Hepatocyte (in vitro differentiated cells): ENCODE data around the gene EBF4. TPM values are rescaled to one million over a fixed set of nuclear protein-coding genes. Genes with fewer than 3 reads are reported as not detected.

ENCODE experiments used
- DNase-seq: peaks from one replicate; pipeline ENCODE4 v3.0.0-alpha.2; 2016; ENCODE audit warnings: low spot score
- H2AFZ ChIP-seq: fragments of 200-600 bp; sonication (generic); 2 replicates; pipeline ENCODE4 v1.6.0; 2016; ENCODE audit warnings: antibody characterized with exemption, mild to moderate bottlenecking
- H3K27ac ChIP-seq: fragments of 200-600 bp; sonication (generic); 2 replicates; pipeline ENCODE4 v1.5.1; 2016; ENCODE audit warnings: mild to moderate bottlenecking
- H3K27me3 ChIP-seq: fragments of 200-600 bp; sonication (generic); 2 replicates; pipeline ENCODE4 v1.6.1; 2016
- H3K36me3 ChIP-seq: fragments of 200-600 bp; sonication (generic); replicated peaks from 2 replicates; pipeline ENCODE4 v1.5.1; 2016; ENCODE audit warnings: low read depth; ENCODE audit not compliant: insufficient read depth
- H3K4me1 ChIP-seq: fragments of 200-600 bp; sonication (generic); 2 replicates; pipeline ENCODE4 v1.5.1; 2016; ENCODE audit warnings: mild to moderate bottlenecking, moderate library complexity; ENCODE audit not compliant: insufficient read depth
- H3K4me2 ChIP-seq: fragments of 200-600 bp; sonication (generic); 2 replicates; pipeline ENCODE4 v1.6.0; 2016
- H3K4me3 ChIP-seq: fragments of 200-600 bp; sonication (generic); 2 replicates; pipeline ENCODE4 v1.5.1; 2016; ENCODE audit warnings: mild to moderate bottlenecking
- H3K79me2 ChIP-seq: fragments of 200-600 bp; sonication (generic); 2 replicates; pipeline ENCODE4 v1.6.0; 2017; ENCODE audit warnings: mild to moderate bottlenecking
- H3K9me2 ChIP-seq: fragments of 200-600 bp; sonication (generic); replicated peaks from 2 replicates; pipeline ENCODE4 v1.6.0; 2017; ENCODE audit warnings: mild to moderate bottlenecking; ENCODE audit not compliant: insufficient read depth
- H3K9me3 ChIP-seq: fragments of 200-600 bp; sonication (generic); 2 replicates; pipeline ENCODE4 v1.5.1; 2016; ENCODE audit warnings: low read depth, mild to moderate bottlenecking
- H4K20me1 ChIP-seq: fragments of 200-600 bp; sonication (generic); 2 replicates; pipeline ENCODE4 v1.6.0; 2016; ENCODE audit warnings: mild to moderate bottlenecking; ENCODE audit not compliant: insufficient read depth, poor library complexity, severe bottlenecking
- EZH2 ChIP-seq: fragments of 200-600 bp; sonication (generic); IDR thresholded peaks from 2 replicates; pipeline ENCODE4 v1.6.1; 2016; ENCODE audit warnings: antibody characterized with exemption, mild to moderate bottlenecking, borderline replicate concordance
- EZH2phosphoT487 ChIP-seq: fragments of 200-600 bp; sonication (generic); IDR thresholded peaks from one replicate; pipeline ENCODE4 v1.6.1; 2018; ENCODE audit warnings: antibody characterized with exemption, mild to moderate bottlenecking, low read depth, moderate library complexity; ENCODE audit not compliant: unreplicated experiment, severe bottlenecking
- WGBS: methylation state at CpG from one replicate; pipeline ENCODE4 v1.1.6; 2016; ENCODE audit warnings: low lambda C conversion rate; ENCODE audit errors: missing lambda C conversion rate; 5-methylcytosine and 5-hydroxymethylcytosine counted together
- polyA plus RNA-seq: library from polyadenylated mRNA; unstranded; fragments of >200 nt; fragmentation: Nextera tagmentation; extraction: Ambion mirVana; gene quantifications from 2 replicates; pipeline ENCODE4 v1.2.1, GENCODE V29; 2016
- total RNA-seq: library from RNA; depleted of rRNA; stranded (reverse); fragments of >200 nt; gene quantifications from 2 replicates; pipeline ENCODE4 v1.2.3, GENCODE V29; 2014
- TF ChIP-seq, protein P1 (sequence below): fragments of 200-600 bp; sonication (generic); IDR thresholded peaks from 2 replicates; pipeline ENCODE4 v1.5.1; 2016; ENCODE audit warnings: antibody characterized with exemption, mild to moderate bottlenecking; ENCODE audit not compliant: poor library complexity

The EBF4 gene
- total and polyA plus RNA-seq, 2 experiments from 2014 or later = 10.7 to 17.9 TPM

DNA sequence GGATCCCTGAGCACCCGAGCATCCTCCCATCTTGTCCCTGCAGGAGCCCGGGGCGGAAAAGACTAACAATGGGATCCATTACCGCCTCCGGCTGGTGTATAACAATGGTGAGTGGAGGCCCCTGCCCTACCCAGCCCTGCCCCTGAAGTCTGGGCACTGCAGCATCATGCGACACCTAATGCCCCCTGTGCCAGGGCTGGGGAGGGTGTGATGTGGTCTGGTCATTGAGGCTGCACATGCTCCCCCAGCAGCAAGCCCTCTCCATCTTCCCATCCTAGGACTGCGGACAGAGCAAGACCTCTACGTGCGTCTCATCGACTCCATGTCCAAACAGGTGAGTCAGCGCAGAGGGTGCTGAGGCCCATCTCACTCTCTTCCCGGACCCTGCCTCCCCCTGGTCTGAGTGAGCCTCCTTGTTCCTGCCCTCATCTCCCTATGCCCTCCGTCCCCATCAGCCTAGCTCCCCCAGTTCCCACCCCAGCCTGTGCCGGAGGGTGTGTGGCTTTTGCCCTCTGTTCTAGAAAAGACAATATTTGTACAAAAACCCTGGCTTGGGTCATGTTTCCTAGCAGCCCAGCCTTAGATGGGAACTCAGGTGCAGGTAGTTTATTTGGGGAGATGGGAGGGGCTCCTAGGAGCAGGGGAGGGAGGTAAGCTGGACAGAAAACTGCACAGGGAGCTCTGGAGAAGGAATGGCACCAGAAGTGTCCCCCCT, 13.5 kb downstream of the EBF4 start:
- WGBS = 70% methylated on average over 13 of the region's 14 CpGs
- no peak for DNase-seq
- TF ChIP-seq EZH2phosphoT487 (no peak), EZH2 (no peak)
- TF ChIP-seq, protein P1, sequence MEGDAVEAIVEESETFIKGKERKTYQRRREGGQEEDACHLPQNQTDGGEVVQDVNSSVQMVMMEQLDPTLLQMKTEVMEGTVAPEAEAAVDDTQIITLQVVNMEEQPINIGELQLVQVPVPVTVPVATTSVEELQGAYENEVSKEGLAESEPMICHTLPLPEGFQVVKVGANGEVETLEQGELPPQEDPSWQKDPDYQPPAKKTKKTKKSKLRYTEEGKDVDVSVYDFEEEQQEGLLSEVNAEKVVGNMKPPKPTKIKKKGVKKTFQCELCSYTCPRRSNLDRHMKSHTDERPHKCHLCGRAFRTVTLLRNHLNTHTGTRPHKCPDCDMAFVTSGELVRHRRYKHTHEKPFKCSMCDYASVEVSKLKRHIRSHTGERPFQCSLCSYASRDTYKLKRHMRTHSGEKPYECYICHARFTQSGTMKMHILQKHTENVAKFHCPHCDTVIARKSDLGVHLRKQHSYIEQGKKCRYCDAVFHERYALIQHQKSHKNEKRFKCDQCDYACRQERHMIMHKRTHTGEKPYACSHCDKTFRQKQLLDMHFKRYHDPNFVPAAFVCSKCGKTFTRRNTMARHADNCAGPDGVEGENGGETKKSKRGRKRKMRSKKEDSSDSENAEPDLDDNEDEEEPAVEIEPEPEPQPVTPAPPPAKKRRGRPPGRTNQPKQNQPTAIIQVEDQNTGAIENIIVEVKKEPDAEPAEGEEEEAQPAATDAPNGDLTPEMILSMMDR = no peak
- Histone ChIP-seq H3K4me1 (no peaks in the 10 kb centered on the region), H3K79me2 (no peaks in the 10 kb centered on the region), H2AFZ (no peak overlapping the region), H3K9me2 (no peaks in the 10 kb centered on the region), H3K9me3 (no peaks in the 10 kb centered on the region), H3K4me2 (no peak overlapping the region), H3K27ac (no peak overlapping the region), H4K20me1 (no peaks in the 10 kb centered on the region), H3K27me3 (no peaks in the 10 kb centered on the region), H3K36me3 (no peaks in the 10 kb centered on the region), H3K4me3 (no peak overlapping the region)

DNA sequence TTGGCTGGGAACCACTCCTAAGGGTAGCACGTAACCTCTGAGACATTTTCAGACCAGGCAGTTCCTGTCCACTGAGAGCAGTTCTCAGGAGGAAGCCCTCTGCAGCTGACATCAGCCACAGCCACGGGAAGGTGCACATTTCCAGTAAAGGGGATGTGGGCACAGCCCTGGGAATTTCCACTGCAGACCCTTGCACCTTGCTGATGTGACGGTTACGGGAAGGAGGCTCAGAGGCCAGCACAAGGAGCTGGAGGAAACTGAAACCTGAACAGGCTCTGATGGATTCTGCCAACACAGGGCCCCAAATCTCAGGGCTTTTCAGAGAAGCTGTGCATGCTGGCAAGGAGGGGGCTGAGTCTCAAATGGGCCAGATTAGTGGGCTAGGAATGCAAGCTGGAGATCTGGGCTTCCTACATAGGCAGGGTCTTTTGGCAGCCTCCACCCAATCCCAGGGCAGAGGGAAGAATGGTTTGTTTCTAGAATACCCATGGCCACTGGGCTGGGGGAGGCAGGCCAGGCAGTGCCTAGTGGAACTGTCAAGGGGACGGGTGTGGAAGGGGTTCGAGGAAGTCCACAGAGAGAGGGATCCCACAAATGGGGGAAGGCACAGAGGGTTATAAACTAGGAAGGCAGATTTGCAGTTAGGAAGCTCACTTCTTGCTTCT, 14.2 kb downstream of the EBF4 start:
- H3K27ac ChIP-seq = no peak overlapping the region
- H3K9me3 ChIP-seq = no peaks in the 10 kb centered on the region
- DNase-seq = no peak
- no peaks in the 10 kb centered on the region for H3K4me1 ChIP-seq
- H3K9me2 ChIP-seq = no peaks in the 10 kb centered on the region
- H3K27me3 ChIP-seq = no peaks in the 10 kb centered on the region
- no peak for TF ChIP-seq EZH2
- TF ChIP-seq, protein P1 = no peak
- no peak for TF ChIP-seq EZH2phosphoT487
- H2AFZ ChIP-seq = no peak overlapping the region
- H3K79me2 ChIP-seq = no peaks in the 10 kb centered on the region
- no peaks in the 10 kb centered on the region for H3K36me3 ChIP-seq
- H3K4me2 ChIP-seq = no peak overlapping the region
- no peak overlapping the region for H3K4me3 ChIP-seq
- whole genome bisulfite sequencing = 75% methylated on average over 6 of the region's 6 CpGs
- H4K20me1 ChIP-seq = no peaks in the 10 kb centered on the region

DNA sequence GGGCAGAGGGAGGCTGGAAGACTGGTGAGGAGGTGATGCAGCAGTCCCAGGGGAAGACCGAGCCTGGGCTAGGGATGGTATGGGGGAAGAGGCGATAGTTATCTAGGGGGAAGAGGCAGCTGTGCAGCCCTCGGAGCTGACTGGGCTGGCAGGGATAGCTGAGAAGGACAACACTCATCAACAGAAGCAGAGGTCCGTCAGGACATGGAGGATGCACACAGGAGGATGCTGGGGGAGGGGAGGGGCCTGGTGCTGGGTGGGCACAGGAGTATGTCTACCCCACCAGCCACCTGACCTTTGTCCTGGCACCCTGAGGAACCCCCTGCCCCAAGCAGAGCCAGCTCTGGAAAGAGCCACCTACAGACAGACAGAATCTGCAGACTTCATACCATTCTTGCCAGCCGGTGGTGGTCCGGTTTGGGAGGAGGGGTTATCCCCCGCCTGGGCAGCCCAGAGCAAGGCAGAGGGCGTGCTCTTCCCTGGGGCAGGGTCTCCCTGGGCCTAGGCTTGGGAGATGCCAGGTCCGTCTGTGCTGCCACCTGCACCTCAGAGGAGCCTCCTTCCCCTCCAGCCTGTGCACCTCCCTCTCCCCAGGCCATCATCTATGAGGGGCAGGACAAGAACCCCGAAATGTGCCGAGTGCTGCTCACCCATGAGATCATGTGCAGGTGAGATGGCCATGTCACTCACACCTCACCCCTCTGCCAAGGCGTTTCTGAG, 14.9 kb downstream of the EBF4 start:
- no peaks in the 10 kb centered on the region for H3K9me2 ChIP-seq
- H3K4me1 ChIP-seq = no peaks in the 10 kb centered on the region
- no peaks in the 10 kb centered on the region for H3K36me3 ChIP-seq
- H3K4me3 ChIP-seq = no peak overlapping the region
- H3K9me3 ChIP-seq = no peaks in the 10 kb centered on the region
- 83% methylated on average over 12 of the region's 12 CpGs for WGBS
- H3K27ac ChIP-seq = no peak overlapping the region
- no peak for TF ChIP-seq EZH2phosphoT487
- no peak overlapping the region for H3K4me2 ChIP-seq
- H3K27me3 ChIP-seq = no peaks in the 10 kb centered on the region
- H4K20me1 ChIP-seq = no peaks in the 10 kb centered on the region
- no peaks in the 10 kb centered on the region for H3K79me2 ChIP-seq
- no peak for DNase-seq
- no peak overlapping the region for H2AFZ ChIP-seq

DNA sequence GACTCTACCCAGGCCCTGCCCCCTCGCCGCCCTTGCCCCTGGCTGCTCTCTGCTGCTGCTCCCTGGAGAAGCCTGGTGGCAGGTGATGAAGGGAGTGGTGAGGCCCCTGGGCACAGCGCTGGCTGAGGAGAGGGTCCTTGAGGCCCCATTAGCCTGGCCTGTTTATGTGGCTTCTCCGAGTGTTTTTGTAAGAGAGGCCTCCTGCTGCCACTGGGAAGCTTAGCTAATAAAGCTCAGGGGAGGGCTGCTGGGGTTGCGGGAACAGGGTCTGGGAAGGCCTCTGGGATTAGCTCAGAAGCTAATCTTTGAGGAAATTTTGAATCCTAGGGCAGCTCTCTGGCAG, 15.5 kb downstream of the EBF4 start:
- Histone ChIP-seq H3K9me3 (no peaks in the 10 kb centered on the region), H2AFZ (no peak overlapping the region), H3K36me3 (no peaks in the 10 kb centered on the region), H3K27me3 (no peaks in the 10 kb centered on the region), H3K27ac (no peak overlapping the region), H3K4me2 (no peak overlapping the region), H3K9me2 (no peaks in the 10 kb centered on the region), H4K20me1 (no peaks in the 10 kb centered on the region), H3K4me1 (no peaks in the 10 kb centered on the region), H3K79me2 (no peaks in the 10 kb centered on the region), H3K4me3 (no peak overlapping the region)
- no peak for DNase-seq
- 68% methylated on average over 5 of the region's 5 CpGs for WGBS
- no peak for TF ChIP-seq EZH2phosphoT487
